Endodermal cell (in vitro differentiated cells): ENCODE data around the gene VRTN. TPM values are rescaled to one million over a fixed set of nuclear protein-coding genes. Genes with fewer than 3 reads are reported as not detected.

Experiments
- DNase-seq: peaks from one replicate; pipeline ENCODE4 v3.0.0-alpha.2; 2017
- H3K27ac ChIP-seq: 2 replicates; pipeline ENCODE4 v1.5.1; 2013; ENCODE audit warnings: mild to moderate bottlenecking, low read depth, low read length, moderate library complexity
- H3K27me3 ChIP-seq: 2 replicates; pipeline ENCODE4 v1.6.1; 2013; ENCODE audit warnings: mild to moderate bottlenecking, low read length, moderate library complexity; ENCODE audit not compliant: insufficient read depth, control insufficient read depth, poor library complexity, severe bottlenecking
- H3K36me3 ChIP-seq: 2 replicates; pipeline ENCODE4 v1.7.0; 2013; ENCODE audit warnings: mild to moderate bottlenecking, low read length, moderate library complexity; ENCODE audit not compliant: control insufficient read depth, insufficient read depth
- H3K4me1 ChIP-seq: one replicate; pipeline ENCODE4 v1.7.0; 2013; ENCODE audit warnings: low read length; ENCODE audit not compliant: control insufficient read depth, insufficient read depth
- H3K4me3 ChIP-seq: 2 replicates; pipeline ENCODE4 v1.5.1; 2013; ENCODE audit warnings: mild to moderate bottlenecking, low read length, moderate library complexity
- H3K9ac ChIP-seq: 2 replicates; pipeline ENCODE4 v1.6.1; 2013; ENCODE audit warnings: mild to moderate bottlenecking, low read length, moderate library complexity; ENCODE audit not compliant: poor library complexity, severe bottlenecking; ENCODE audit errors: extremely low read depth
- H3K9me3 ChIP-seq: 2 replicates; pipeline ENCODE4 v1.6.1; 2013; ENCODE audit warnings: mild to moderate bottlenecking, low read length, moderate library complexity; ENCODE audit not compliant: control insufficient read depth
- H3K27ac Mint-ChIP-seq: 2 replicates; pipeline ENCODE4 v1.8.0; 2020; ENCODE audit warnings: mixed read lengths
- H3K27me3 Mint-ChIP-seq: 2 replicates; pipeline ENCODE4 v1.8.0; 2021; ENCODE audit warnings: mild to moderate bottlenecking, mixed read lengths; ENCODE audit not compliant: insufficient read depth
- H3K36me3 Mint-ChIP-seq: 2 replicates; pipeline ENCODE4 v1.8.0; 2020; ENCODE audit warnings: low read depth, mixed read lengths
- H3K4me1 Mint-ChIP-seq: 2 replicates; pipeline ENCODE4 v1.8.0; 2020; ENCODE audit warnings: mixed read lengths
- H3K4me3 Mint-ChIP-seq: 2 replicates; pipeline ENCODE4 v1.8.0; 2020; ENCODE audit warnings: mild to moderate bottlenecking, moderate library complexity, mixed read lengths
- H3K9me3 Mint-ChIP-seq: 2 replicates; pipeline ENCODE4 v1.8.0; 2020; ENCODE audit warnings: mild to moderate bottlenecking, mixed read lengths
- CTCF ChIP-seq: fragments of 200-600 bp; sonication (generic); conservative IDR thresholded peaks from 2 replicates; pipeline ENCODE4 v1.5.0; 2021; ENCODE audit warnings: antibody characterized with exemption, mild to moderate bottlenecking
- WGBS, 2 experiments: methylation state at CpG; one replicate each; pipeline versions ENCODE4 v1.1.5 to v1.1.7; 2013; ENCODE audit warnings: missing lambda C conversion rate in 2 of 2, mixed read lengths in 1 of 2; ENCODE audit not compliant: insufficient coverage in 1 of 2, insufficient read length in 1 of 2; 5-methylcytosine and 5-hydroxymethylcytosine counted together
- total RNA-seq, 2 donors: library from RNA; stranded (reverse); fragmentation: NEBNext Ultra II Directional in 1 of 2; extraction: Animal tissue kit (Norgen Biotek cat#: 25700) in 1 of 2; gene quantifications; 2 replicates in 1 of 2; 3 replicates in 1 of 2; pipeline ENCODE4 v1.2.1, GENCODE V29; 2021

Gene VRTN
- total RNA-seq, 2 donors from 2014 or later = 61.8 to 108 TPM

- Histone ChIP-seq H3K4me3 (no peak overlapping the region), H3K27me3 (no peaks in the 10 kb centered on the region), H3K27ac (no peak overlapping the region), H3K9me3 (no peaks in the 10 kb centered on the region), H3K36me3 (no peaks in the 10 kb centered on the region), H3K9ac (no peak overlapping the region), H3K4me1 (peaks cover 6% of the 10 kb centered on the region)
- Mint-ChIP-seq H3K27ac (no peak overlapping the region), H3K27me3 (no peaks in the 10 kb centered on the region), H3K4me1 (peaks cover 43% of the 10 kb centered on the region), H3K4me3 (no peak overlapping the region), H3K36me3 (no peaks in the 10 kb centered on the region), H3K9me3 (no peaks in the 10 kb centered on the region)
- WGBS, 2 experiments = 83 to 89% methylated on average over 13 to 16 of the region's 16 CpGs
- DNase-seq = peak; percentile 91
- no peak for TF ChIP-seq CTCF
These were observed 44.6 kb downstream of the VRTN start for GRCh38 chr14:74392616-74393570.

GRCh38 chr14:74394549-74394948 is 46.3 kb downstream of the VRTN start:
- H3K4me3 Mint-ChIP-seq = no peak overlapping the region
- WGBS, 2 experiments = 60 to 81% methylated on average over 2 of the region's 2 CpGs
- H3K9ac ChIP-seq = no peak overlapping the region
- peaks cover 6% of the 10 kb centered on the region for H3K4me1 ChIP-seq
- no peak overlapping the region for H3K4me3 ChIP-seq
- no peak overlapping the region for H3K27ac ChIP-seq
- no peaks in the 10 kb centered on the region for H3K36me3 ChIP-seq
- TF ChIP-seq CTCF = no peak
- no peaks in the 10 kb centered on the region for H3K36me3 Mint-ChIP-seq
- no peaks in the 10 kb centered on the region for H3K27me3 Mint-ChIP-seq
- DNase-seq = no peak
- no peaks in the 10 kb centered on the region for H3K27me3 ChIP-seq
- H3K27ac Mint-ChIP-seq = no peak overlapping the region
- H3K9me3 ChIP-seq = no peaks in the 10 kb centered on the region
- no peaks in the 10 kb centered on the region for H3K9me3 Mint-ChIP-seq
- H3K4me1 Mint-ChIP-seq = peaks cover 46% of the 10 kb centered on the region

- Mint-ChIP-seq H3K27ac (no peak overlapping the region), H3K9me3 (no peaks in the 10 kb centered on the region), H3K4me1 (peaks cover 48% of the 10 kb centered on the region), H3K4me3 (no peak overlapping the region), H3K36me3 (no peaks in the 10 kb centered on the region), H3K27me3 (no peaks in the 10 kb centered on the region)
- DNase-seq = peak; percentile 52
- Histone ChIP-seq H3K27ac (no peak overlapping the region), H3K36me3 (no peaks in the 10 kb centered on the region), H3K9me3 (no peaks in the 10 kb centered on the region), H3K9ac (no peak overlapping the region), H3K4me1 (peaks cover 11% of the 10 kb centered on the region), H3K4me3 (no peak overlapping the region), H3K27me3 (no peaks in the 10 kb centered on the region)
- TF ChIP-seq CTCF = no peak
- 89 to 100% methylated on average over 2 to 4 of the region's 4 CpGs for WGBS, 2 experiments
These were observed 46.8 kb downstream of the VRTN start for GRCh38 chr14:74395094-74395493.
